NCI-H345 (cell line): ENCODE results near the gene WDR77.
A peak's percentile ranks its signal among the peaks of the same experiment; 100 is the strongest.

Source experiments
- DNase-seq: peaks from one replicate; lab custom pipeline; 2025; lab: John Stamatoyannopoulos, UW

Gene WDR77

GRCh38 chr1:111439461-111440351 lies 9.3 kb downstream of the WDR77 start:
- no peak for DNase-seq

- no peak for DNase-seq
Measured at GRCh38 chr1:111436726-111437125, 12.3 kb downstream of the WDR77 start.

GRCh38 chr1:111424281-111424680 lies 24.8 kb downstream of the WDR77 start:
- no peak for DNase-seq

- no peak for DNase-seq
Measured at GRCh38 chr1:111422546-111423391, 26.3 kb downstream of the WDR77 start.

DNA sequence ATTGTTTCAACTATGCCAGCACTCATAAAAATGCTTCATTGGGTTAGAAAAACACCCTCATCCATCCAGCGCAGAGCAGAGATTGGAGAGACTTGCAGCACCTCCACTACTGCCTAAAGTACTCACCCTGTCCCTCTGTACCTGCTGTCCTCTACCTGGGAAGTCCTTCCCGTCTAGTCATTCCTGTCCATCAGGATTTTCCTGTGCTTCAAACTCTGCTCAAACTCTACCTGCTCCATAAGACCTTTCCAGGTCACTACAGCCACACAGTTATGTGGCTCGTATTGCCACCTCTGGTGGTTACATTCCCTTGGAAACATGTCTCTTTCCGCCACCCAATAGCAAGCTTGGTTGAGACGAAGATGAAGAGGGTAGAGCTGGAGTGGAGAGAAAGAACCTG lies 28.7 kb downstream of the WDR77 start:
- no peak for DNase-seq

- no peak for DNase-seq
Measured at GRCh38 chr1:111419037-111419436, 30.0 kb downstream of the WDR77 start.

DNA sequence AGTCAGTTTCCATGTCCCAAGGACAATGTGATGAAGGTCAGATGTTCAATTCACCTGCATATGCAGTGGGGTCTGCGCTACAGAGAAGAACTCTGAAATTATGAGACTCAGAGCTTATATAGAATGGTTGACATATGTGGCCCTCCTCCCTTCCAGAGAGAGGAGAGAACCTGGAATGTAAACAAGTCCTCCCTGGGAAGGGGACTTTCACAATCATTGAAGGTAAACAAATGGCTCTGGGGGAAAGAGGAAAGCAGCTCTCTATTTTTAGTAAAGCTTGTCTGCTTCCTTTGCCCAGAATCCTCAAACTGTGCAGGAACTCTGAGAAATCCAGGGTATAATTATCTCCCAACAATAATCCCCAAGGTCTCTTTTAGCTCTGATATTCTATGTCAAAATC lies 31.3 kb downstream of the WDR77 start:
- peak; percentile 15 for DNase-seq

- no peak for DNase-seq
Measured at GRCh38 chr1:111415461-111415860, 33.6 kb downstream of the WDR77 start.

DNA sequence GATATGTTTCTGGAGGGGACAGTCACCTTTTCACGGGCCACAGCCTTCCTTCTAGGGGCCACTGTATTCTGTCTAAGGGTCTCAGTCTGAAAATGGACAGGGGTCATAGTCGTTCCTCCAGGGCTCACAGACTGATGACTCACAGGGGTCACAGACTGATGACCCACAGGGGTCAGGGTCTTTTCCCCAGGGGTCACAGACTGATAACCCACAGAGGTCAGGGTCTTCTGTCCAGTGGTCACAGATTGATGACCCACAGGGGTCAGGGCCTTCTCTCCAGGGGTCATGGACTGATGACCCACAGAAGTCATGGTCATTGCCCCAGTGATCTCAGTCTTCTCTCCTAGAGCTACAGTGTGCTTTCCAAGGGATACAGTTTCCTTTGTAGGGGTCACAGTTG lies 34.3 kb downstream of the WDR77 start:
- no peak for DNase-seq

GRCh38 chr1:111412839-111413238 lies 36.2 kb downstream of the WDR77 start:
- DNase-seq, result no peak

DNA sequence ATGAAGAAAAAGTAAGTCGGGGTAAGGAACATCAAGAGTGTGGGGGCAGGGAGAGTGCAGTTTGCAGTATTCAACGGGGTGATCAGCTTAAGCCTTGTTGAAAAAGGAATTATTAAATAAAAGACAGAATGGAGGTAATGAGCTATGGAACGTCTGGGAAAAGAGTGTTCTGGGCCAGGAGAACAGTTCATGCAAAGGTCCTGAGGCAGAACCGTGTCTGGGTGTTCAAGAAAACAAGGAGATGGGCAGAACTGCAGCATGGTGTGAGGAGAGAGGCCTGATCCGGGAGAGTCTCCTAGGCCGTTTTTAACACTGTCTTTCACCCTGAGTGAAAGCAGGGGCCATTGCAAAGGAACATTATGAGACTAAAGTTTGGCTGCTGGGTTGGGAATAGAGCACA lies 41.8 kb downstream of the WDR77 start:
- DNase-seq, result no peak

- peak; percentile 59 for DNase-seq
Measured at GRCh38 chr1:111406321-111406768, 42.7 kb downstream of the WDR77 start.

GRCh38 chr1:111404588-111404987 lies 44.5 kb downstream of the WDR77 start:
- DNase-seq, result no peak

DNA sequence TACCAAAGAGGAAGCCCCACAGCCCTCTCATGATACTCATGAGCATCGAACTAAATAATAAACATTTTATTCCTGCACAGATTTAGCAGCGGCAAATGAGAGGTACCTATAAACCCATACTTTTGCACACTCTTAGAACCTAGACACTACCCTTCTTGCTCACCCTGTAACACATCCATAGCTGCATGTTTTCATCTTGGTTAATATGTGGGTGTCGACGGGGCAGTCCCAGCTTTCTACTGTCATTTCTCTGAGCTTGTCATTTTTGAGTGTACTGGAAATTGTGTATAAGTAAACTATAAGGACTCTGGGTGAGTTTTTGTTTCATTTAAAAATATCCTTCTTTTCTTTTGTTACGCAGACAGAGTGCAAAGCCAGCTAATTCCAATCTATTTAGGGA lies 47.0 kb downstream of the WDR77 start:
- DNase-seq, result no peak

DNA sequence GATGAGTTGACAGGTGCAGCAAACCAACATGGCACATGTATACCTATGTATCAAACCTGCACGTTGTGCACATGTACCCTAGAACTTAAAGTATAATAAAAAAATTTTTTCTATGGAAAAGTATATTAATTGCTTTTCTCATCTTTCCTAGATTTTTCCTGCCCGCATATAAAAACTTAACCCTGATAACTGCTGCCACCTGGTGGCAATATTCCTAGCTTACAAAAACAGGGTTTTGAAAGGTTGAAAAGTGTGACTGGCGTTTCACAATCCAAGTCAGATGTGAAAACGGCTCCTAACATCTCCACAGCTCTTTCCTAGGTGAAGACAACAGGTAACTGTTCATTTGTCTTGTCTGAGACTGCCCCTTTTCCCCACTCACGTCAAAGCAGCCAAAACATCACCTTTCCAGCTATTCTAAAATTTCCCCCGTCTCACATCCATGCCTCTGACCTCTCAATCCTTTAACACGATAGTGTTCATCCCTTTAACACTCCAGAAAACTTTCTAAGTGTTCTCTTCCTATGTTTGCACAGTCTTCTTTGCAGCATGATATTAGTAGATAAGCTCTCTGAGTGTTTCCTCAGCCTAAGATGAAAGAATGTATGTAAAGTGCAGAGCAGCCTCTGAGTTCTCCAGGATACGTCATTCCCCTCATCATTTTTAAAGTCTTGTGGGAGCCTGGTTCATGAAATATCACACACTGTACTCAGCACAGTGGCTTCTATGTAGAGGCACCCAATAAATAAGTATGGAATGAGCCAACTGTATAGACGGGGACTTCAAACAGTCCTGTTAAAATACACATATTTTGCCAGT lies 49.1 kb downstream of the WDR77 start:
- DNase-seq, result peak; percentile 47

DNA sequence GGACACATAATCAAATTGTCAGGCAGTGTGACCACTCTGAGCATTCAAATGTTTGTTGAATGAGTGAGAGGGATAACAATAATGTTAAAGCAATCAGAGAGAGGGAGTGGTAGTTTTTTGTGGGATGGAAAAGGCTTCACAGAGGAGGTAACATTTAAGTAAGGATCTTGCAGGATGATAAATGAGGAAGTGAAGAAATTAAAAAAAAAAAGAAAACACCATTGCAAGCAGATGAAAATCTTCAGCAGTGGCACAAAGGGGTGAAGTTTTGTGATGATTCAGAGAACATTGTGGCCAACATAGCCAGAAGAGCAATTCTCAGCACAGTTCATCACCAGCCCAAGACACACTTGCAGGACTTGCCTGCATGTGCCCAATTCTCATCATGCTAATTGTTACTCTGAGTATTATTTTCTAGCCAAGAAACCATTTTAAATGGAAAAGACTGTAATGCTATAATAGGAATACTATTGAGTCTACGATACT lies 56.6 kb downstream of the WDR77 start:
- DNase-seq, result no peak

- no peak for DNase-seq
Measured at GRCh38 chr1:111392042-111392441, 57.0 kb downstream of the WDR77 start.
